WTC11 (cell line): ENCODE measurements around the gene CTAG1A.

Experiments used
- SP1 ChIP-seq: sonication (generic); formaldehyde crosslinking; conservative IDR thresholded peaks from 2 replicates; pipeline ENCODE4 v1.8.1; 2022; ENCODE audit warnings: missing genetic modification reagents
- TF ChIP-seq, protein P1 (sequence below): fragments of 200-600 bp; IDR thresholded peaks from 2 replicates; pipeline ENCODE4 v1.8.0; 2022; ENCODE audit warnings: antibody characterized with exemption
- TF ChIP-seq, protein P2 (sequence below): sonication (generic); formaldehyde crosslinking; IDR thresholded peaks from 2 replicates; pipeline ENCODE4 v1.8.1; 2022; ENCODE audit warnings: mild to moderate bottlenecking, missing genetic modification reagents, moderate library complexity, borderline replicate concordance

GRCh38 chrX:154542723-154543424 lies 42.1 kb upstream of the CTAG1A start:
- TF ChIP-seq, protein P1, sequence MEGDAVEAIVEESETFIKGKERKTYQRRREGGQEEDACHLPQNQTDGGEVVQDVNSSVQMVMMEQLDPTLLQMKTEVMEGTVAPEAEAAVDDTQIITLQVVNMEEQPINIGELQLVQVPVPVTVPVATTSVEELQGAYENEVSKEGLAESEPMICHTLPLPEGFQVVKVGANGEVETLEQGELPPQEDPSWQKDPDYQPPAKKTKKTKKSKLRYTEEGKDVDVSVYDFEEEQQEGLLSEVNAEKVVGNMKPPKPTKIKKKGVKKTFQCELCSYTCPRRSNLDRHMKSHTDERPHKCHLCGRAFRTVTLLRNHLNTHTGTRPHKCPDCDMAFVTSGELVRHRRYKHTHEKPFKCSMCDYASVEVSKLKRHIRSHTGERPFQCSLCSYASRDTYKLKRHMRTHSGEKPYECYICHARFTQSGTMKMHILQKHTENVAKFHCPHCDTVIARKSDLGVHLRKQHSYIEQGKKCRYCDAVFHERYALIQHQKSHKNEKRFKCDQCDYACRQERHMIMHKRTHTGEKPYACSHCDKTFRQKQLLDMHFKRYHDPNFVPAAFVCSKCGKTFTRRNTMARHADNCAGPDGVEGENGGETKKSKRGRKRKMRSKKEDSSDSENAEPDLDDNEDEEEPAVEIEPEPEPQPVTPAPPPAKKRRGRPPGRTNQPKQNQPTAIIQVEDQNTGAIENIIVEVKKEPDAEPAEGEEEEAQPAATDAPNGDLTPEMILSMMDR: no peak
- TF ChIP-seq SP1: no peak
- TF ChIP-seq, protein P2, sequence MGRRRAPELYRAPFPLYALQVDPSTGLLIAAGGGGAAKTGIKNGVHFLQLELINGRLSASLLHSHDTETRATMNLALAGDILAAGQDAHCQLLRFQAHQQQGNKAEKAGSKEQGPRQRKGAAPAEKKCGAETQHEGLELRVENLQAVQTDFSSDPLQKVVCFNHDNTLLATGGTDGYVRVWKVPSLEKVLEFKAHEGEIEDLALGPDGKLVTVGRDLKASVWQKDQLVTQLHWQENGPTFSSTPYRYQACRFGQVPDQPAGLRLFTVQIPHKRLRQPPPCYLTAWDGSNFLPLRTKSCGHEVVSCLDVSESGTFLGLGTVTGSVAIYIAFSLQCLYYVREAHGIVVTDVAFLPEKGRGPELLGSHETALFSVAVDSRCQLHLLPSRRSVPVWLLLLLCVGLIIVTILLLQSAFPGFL: no peak
